Activated naive CD4-positive, alpha-beta T cell treated with anti-CD3 and anti-CD28 coated beads, Interleukin-2, amount 50 U/mL, for 24 hours (primary cell): ENCODE measurements around the gene ARHGAP23.
"Not testable (repeated sequence)": the region's sequence is repeated elsewhere in the genome, so short reads cannot be mapped to it uniquely, and the experiment has no call there.

Experiments
- H3K27ac Mint-ChIP-seq: one replicate; pipeline ENCODE4 v1.8.0; 2021; ENCODE audit warnings: mild to moderate bottlenecking, mixed read lengths
- H3K27me3 Mint-ChIP-seq: one replicate; pipeline ENCODE4 v1.8.0; 2021; ENCODE audit warnings: mixed read lengths
- H3K36me3 Mint-ChIP-seq: one replicate; pipeline ENCODE4 v1.8.0; 2021; ENCODE audit warnings: mixed read lengths
- H3K4me1 Mint-ChIP-seq: one replicate; pipeline ENCODE4 v1.8.0; 2021; ENCODE audit warnings: mixed read lengths
- H3K4me3 Mint-ChIP-seq: one replicate; pipeline ENCODE4 v1.8.0; 2021; ENCODE audit warnings: mild to moderate bottlenecking, mixed read lengths
- H3K9me3 Mint-ChIP-seq: one replicate; pipeline ENCODE4 v1.8.0; 2021; ENCODE audit warnings: mixed read lengths

The ARHGAP23 gene

GRCh38 chr17:38460716-38461630 is 32.7 kb downstream of the ARHGAP23 start:
- Mint-ChIP-seq H3K4me3 (no peak overlapping the region), H3K4me1 (no peaks in the 10 kb centered on the region), H3K27ac (peak overlapping the region; percentile 4), H3K9me3 (no peaks in the 10 kb centered on the region), H3K36me3 (no peaks in the 10 kb centered on the region), H3K27me3 (peaks cover 2% of the 10 kb centered on the region)

- Mint-ChIP-seq H3K4me3 (no peak overlapping the region), H3K27ac (no peak overlapping the region), H3K9me3 (no peaks in the 10 kb centered on the region)
These were observed 33.4 kb downstream of the ARHGAP23 start for GRCh38 chr17:38461683-38462082.

GRCh38 chr17:38463451-38463858 is 35.2 kb downstream of the ARHGAP23 start:
- H3K4me3 Mint-ChIP-seq, result no peak overlapping the region
- H3K27ac Mint-ChIP-seq, result no peak overlapping the region
- H3K9me3 Mint-ChIP-seq, result no peaks in the 10 kb centered on the region
- no peaks in the 10 kb centered on the region for H3K4me1 Mint-ChIP-seq
- no peaks in the 10 kb centered on the region for H3K27me3 Mint-ChIP-seq
- H3K36me3 Mint-ChIP-seq, result no peaks in the 10 kb centered on the region

More at GRCh38 chr17:38461683-38462082, 33.4 kb downstream of the ARHGAP23 start:
- Mint-ChIP-seq H3K27me3 (peaks cover under 1% of the 10 kb centered on the region), H3K4me1 (no peaks in the 10 kb centered on the region), H3K36me3 (no peaks in the 10 kb centered on the region)

- Mint-ChIP-seq H3K4me1 (no peaks in the 10 kb centered on the region), H3K4me3 (no peak overlapping the region), H3K27ac (no peak overlapping the region), H3K36me3 (no peaks in the 10 kb centered on the region), H3K27me3 (no peaks in the 10 kb centered on the region), H3K9me3 (no peaks in the 10 kb centered on the region)
These were observed 36.0 kb downstream of the ARHGAP23 start for GRCh38 chr17:38464251-38464722.

- Mint-ChIP-seq H3K27me3 (no peaks in the 10 kb centered on the region), H3K4me1 (no peaks in the 10 kb centered on the region), H3K9me3 (no peaks in the 10 kb centered on the region), H3K36me3 (no peaks in the 10 kb centered on the region), H3K27ac (no peak overlapping the region), H3K4me3 (no peak overlapping the region)
These were observed 36.6 kb downstream of the ARHGAP23 start for GRCh38 chr17:38464723-38465390.

GRCh38 chr17:38465391-38466345 is 37.4 kb downstream of the ARHGAP23 start:
- Mint-ChIP-seq H3K4me3 (no peak overlapping the region), H3K9me3 (no peaks in the 10 kb centered on the region), H3K27ac (no peak overlapping the region), H3K27me3 (peaks cover 2% of the 10 kb centered on the region), H3K36me3 (no peaks in the 10 kb centered on the region), H3K4me1 (no peaks in the 10 kb centered on the region)

GRCh38 chr17:38466346-38467315 is 38.4 kb downstream of the ARHGAP23 start:
- Mint-ChIP-seq H3K4me1 (no peaks in the 10 kb centered on the region), H3K9me3 (no peaks in the 10 kb centered on the region), H3K27ac (no peak overlapping the region), H3K27me3 (peaks cover 2% of the 10 kb centered on the region), H3K4me3 (no peak overlapping the region), H3K36me3 (no peaks in the 10 kb centered on the region)

- no peak overlapping the region for H3K27ac Mint-ChIP-seq
- no peak overlapping the region for H3K4me3 Mint-ChIP-seq
- H3K36me3 Mint-ChIP-seq, result no peaks in the 10 kb centered on the region
- no peaks in the 10 kb centered on the region for H3K9me3 Mint-ChIP-seq
- no peaks in the 10 kb centered on the region for H3K4me1 Mint-ChIP-seq
- peaks cover 2% of the 10 kb centered on the region for H3K27me3 Mint-ChIP-seq
These were observed 39.2 kb downstream of the ARHGAP23 start for GRCh38 chr17:38467491-38467890.

- Mint-ChIP-seq H3K36me3 (no peaks in the 10 kb centered on the region), H3K27ac (no peak overlapping the region), H3K4me1 (no peaks in the 10 kb centered on the region), H3K4me3 (no peak overlapping the region), H3K9me3 (no peaks in the 10 kb centered on the region), H3K27me3 (peaks cover 2% of the 10 kb centered on the region)
These were observed 41.6 kb downstream of the ARHGAP23 start for GRCh38 chr17:38469875-38470274.

GRCh38 chr17:38471253-38471652 is 43.0 kb downstream of the ARHGAP23 start:
- not testable (repeated sequence) for H3K9me3 Mint-ChIP-seq, H3K27ac Mint-ChIP-seq, H3K27me3 Mint-ChIP-seq, H3K4me3 Mint-ChIP-seq, H3K36me3 Mint-ChIP-seq, H3K4me1 Mint-ChIP-seq

- H3K9me3 Mint-ChIP-seq, H3K4me3 Mint-ChIP-seq, H3K4me1 Mint-ChIP-seq, H3K36me3 Mint-ChIP-seq, H3K27ac Mint-ChIP-seq, H3K27me3 Mint-ChIP-seq: not testable (repeated sequence)
These were observed 46.4 kb downstream of the ARHGAP23 start for GRCh38 chr17:38474666-38475065.

- Mint-ChIP-seq H3K36me3 (no peaks in the 10 kb centered on the region), H3K9me3 (no peaks in the 10 kb centered on the region)
These were observed 48.3 kb downstream of the ARHGAP23 start for GRCh38 chr17:38476549-38476948.

GRCh38 chr17:38477417-38477816 is 49.2 kb downstream of the ARHGAP23 start:
- H3K27me3 Mint-ChIP-seq, H3K36me3 Mint-ChIP-seq, H3K9me3 Mint-ChIP-seq, H3K4me1 Mint-ChIP-seq, H3K27ac Mint-ChIP-seq, H3K4me3 Mint-ChIP-seq: not testable (repeated sequence)

More at GRCh38 chr17:38476549-38476948, 48.3 kb downstream of the ARHGAP23 start:
- Mint-ChIP-seq H3K4me3 (no peak overlapping the region), H3K27ac (no peak overlapping the region), H3K4me1 (no peaks in the 10 kb centered on the region), H3K27me3 (no peaks in the 10 kb centered on the region)

- not testable (repeated sequence) for H3K9me3 Mint-ChIP-seq, H3K27ac Mint-ChIP-seq, H3K36me3 Mint-ChIP-seq, H3K27me3 Mint-ChIP-seq, H3K4me3 Mint-ChIP-seq, H3K4me1 Mint-ChIP-seq
These were observed 49.7 kb downstream of the ARHGAP23 start for GRCh38 chr17:38477951-38478350.
